ENCODE results near the gene SLC30A2. TPM values are rescaled to one million over a fixed set of nuclear protein-coding genes. Genes with fewer than 3 reads are reported as not detected.

The SLC30A2 gene
- total RNA-seq, 1 experiment from 2014 or later = not detected

GRCh38 chr1:25989440-25990234, 56.3 kb downstream of the SLC30A2 start:
- H3K27me3 ChIP-seq (ENCODE audit: insufficient read depth, low read length) = no peaks in the 10 kb centered on the region
- peaks cover 2 to 4% of the 10 kb centered on the region in 2 experiments; a peak in 1 of 4 replicates for H3K36me3 ChIP-seq (ENCODE audit: control insufficient read depth in 1 of 2, insufficient read depth in 2 of 2, low read length in 2 of 2)
- intact Hi-C loops (cut with micrococcal nuclease) = loop anchor here (10.0 kb wide), 1 partner anchor 445 kb away; the partner anchor contains the start of gene LDLRAP1
- H3K9me2 ChIP-seq (ENCODE audit: insufficient read depth) = no peaks in the 10 kb centered on the region
- no peak overlapping the region for H2AFZ ChIP-seq (ENCODE audit: low read depth, low read length, poor library complexity, severe bottlenecking)
- H3K9ac ChIP-seq (ENCODE audit: low read length) = no peak overlapping the region
- no peak overlapping the region for H3K4me3 ChIP-seq (replicated peaks in 1 of 2; ENCODE audit: low read depth in 1 of 2, low read length in 2 of 2)
- TF ChIP-seq JUND (IDR thresholded peaks at IDR 0.05) (no peak), EGR1 (IDR thresholded peaks at IDR 0.05; ENCODE audit: low read depth) (no peak), TCF7L2 (IDR thresholded peaks at IDR 0.05; ENCODE audit: borderline replicate concordance, extremely low read depth, insufficient read depth, insufficient read length) (no peak), MAX (IDR thresholded peaks at IDR 0.05) (no peak), SP1 (IDR thresholded peaks at IDR 0.05; ENCODE audit: low read depth) (no peak), RAD21 (IDR thresholded peaks at IDR 0.05; ENCODE audit: low read depth) (no peak), POLR2AphosphoS5 (IDR thresholded peaks at IDR 0.05; ENCODE audit: low read depth, low read length) (no peak), CEBPB (IDR thresholded peaks at IDR 0.05; ENCODE audit: low read depth) (no peak), YY1 (IDR thresholded peaks at IDR 0.05; ENCODE audit: extremely low read depth, insufficient replicate concordance, low read depth, low read length) (no peak), ATF3 (IDR thresholded peaks at IDR 0.05) (no peak)
- H3K4me2 ChIP-seq (ENCODE audit: low read length) = no peak overlapping the region
- H3K27ac ChIP-seq (ENCODE audit: low read depth, low read length) = no peak overlapping the region
- BruUV-seq (replicated peaks) = no TSS peak
- ChIA-PET POLR2A (no interaction called here), CTCF (interaction anchor here (2.8 kb wide), 1 partner anchor 8 kb away, joined by 7 read pairs; the partner anchor contains the start of gene PAFAH2), RAD21 (ENCODE audit: low non-redundant PET in 1 of 2, low total read pairs in 2 of 2, uncharacterized antibody in 2 of 2, unreplicated experiment in 2 of 2) (no interaction called here)
- ATAC-seq (no peak), DNase-seq (ENCODE audit: low read depth, low spot score) (no peak)
- peaks cover 0 to 12% of the 10 kb centered on the region in 2 experiments; a peak in 2 of 4 replicates for H3K4me1 ChIP-seq (ENCODE audit: control insufficient read depth in 1 of 2, insufficient read depth in 2 of 2, low read length in 2 of 2)
- no peaks in the 10 kb centered on the region for H3K9me3 ChIP-seq (ENCODE audit: control insufficient read depth in 1 of 2, insufficient read depth in 1 of 2, low read depth in 1 of 2, low read length in 2 of 2)
- no peaks in the 10 kb centered on the region for H4K20me1 ChIP-seq (ENCODE audit: insufficient read depth)
- H3K79me2 ChIP-seq (ENCODE audit: insufficient read depth, low read length) = no peaks in the 10 kb centered on the region
